Vagina (tissue), 2 donors: Measurements from ENCODE around the gene PPP2R2C. TPM values are rescaled to one million over a fixed set of nuclear protein-coding genes. Genes with fewer than 3 reads are reported as not detected.

Experiments
- DNase-seq, 2 donors: peaks; one replicate each; pipeline ENCODE4 v3.0.0-alpha.2; 2017; ENCODE audit errors: extremely low spot score in 2 of 2
- H3K27ac ChIP-seq: fragments of 200-600 bp; sonication (generic); one replicate; pipeline ENCODE4 v1.5.1; 2019
- H3K27me3 ChIP-seq: fragments of 200-600 bp; sonication (generic); one replicate; pipeline ENCODE4 v1.5.1; 2019
- H3K36me3 ChIP-seq, 2 donors: fragments of 200-600 bp; sonication (generic); one replicate each; pipeline ENCODE4 v1.5.1; 2017 to 2019
- H3K4me1 ChIP-seq: fragments of 200-600 bp; sonication (generic); one replicate; pipeline ENCODE4 v1.5.1; 2019
- H3K4me3 ChIP-seq, 2 donors: fragments of 200-600 bp; sonication (generic); 1 replicate in 1 of 2; 2 replicates in 1 of 2; pipeline ENCODE4 v1.5.1; 2016 to 2019
- H3K9me3 ChIP-seq: fragments of 200-600 bp; sonication (generic); one replicate; pipeline ENCODE4 v1.5.1; 2019
- POLR2A ChIP-seq, 2 donors: fragments of 450-650 bp; IDR thresholded peaks; one replicate each; pipeline ENCODE4 v1.6.1; 2017; ENCODE audit warnings: antibody characterized with exemption in 2 of 2, mild to moderate bottlenecking in 2 of 2, moderate library complexity in 2 of 2
- POLR2AphosphoS5 ChIP-seq, 2 donors: sonication (generic); formaldehyde crosslinking; IDR thresholded peaks; one replicate each; pipeline ENCODE4 v1.9.0; 2017; ENCODE audit warnings: antibody characterized with exemption in 2 of 2, mild to moderate bottlenecking in 2 of 2, low read depth in 1 of 2; ENCODE audit not compliant: insufficient read depth in 1 of 2
- intact Hi-C: fragments of 100-400 bp; cut with DNase I; formaldehyde crosslinking; loops from one replicate; pipeline ENCODE4 v1.15.1; 2023
- total RNA-seq: library from RNA; depleted of rRNA; stranded (reverse); fragments of >200 nt; gene quantifications from one replicate; pipeline ENCODE4 v1.2.3, GENCODE V29; 2016
- TF ChIP-seq, protein P1 (sequence below), 3 experiments: fragments of 450-650 bp in 2 of 3; fragments of 200-600 bp in 1 of 3; sonication (generic) in 1 of 3; IDR thresholded peaks; one replicate each; pipeline ENCODE4 v1.5.1; 2017 to 2019; ENCODE audit warnings: antibody characterized with exemption in 3 of 3, mild to moderate bottlenecking in 2 of 3, moderate library complexity in 2 of 3

Gene PPP2R2C
- total RNA-seq, 1 donor from 2014 or later = 17.2 TPM

DNA sequence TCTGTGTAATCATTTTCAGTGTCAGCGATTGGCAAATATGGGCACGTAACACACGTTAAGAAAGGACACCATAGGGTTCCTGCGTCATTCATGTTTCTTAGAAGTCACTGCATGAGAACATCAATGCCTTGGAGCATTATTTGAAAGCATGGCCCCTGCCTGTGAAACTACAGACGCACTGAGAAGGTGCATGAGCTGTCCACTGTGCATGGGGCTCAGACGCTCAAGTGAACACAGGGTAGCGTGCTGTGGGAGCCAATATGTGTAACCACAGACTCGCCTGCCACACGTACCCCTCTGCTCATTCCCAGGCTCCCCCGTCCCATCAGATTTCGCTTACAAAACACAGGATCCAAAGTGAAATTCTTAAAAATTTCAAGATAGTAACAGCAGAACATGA lies 6.5 kb downstream of the PPP2R2C start:
- peak in 1 of 2 donors; percentile 60 for DNase-seq
- no peak for TF ChIP-seq POLR2AphosphoS5 (IDR thresholded peaks at IDR 0.05; ENCODE audit: insufficient read depth in 1 of 2, low read depth in 1 of 2)
- TF ChIP-seq POLR2A (IDR thresholded peaks at IDR 0.05) = no peak
- H3K9me3 ChIP-seq = no peaks in the 10 kb centered on the region
- no peak overlapping the region for H3K4me3 ChIP-seq
- no peaks in the 10 kb centered on the region for H3K27me3 ChIP-seq
- H3K4me1 ChIP-seq = peaks cover 11% of the 10 kb centered on the region
- intact Hi-C loops = no loop called here
- no peak overlapping the region for H3K27ac ChIP-seq
- H3K36me3 ChIP-seq = no peaks in the 10 kb centered on the region

DNA sequence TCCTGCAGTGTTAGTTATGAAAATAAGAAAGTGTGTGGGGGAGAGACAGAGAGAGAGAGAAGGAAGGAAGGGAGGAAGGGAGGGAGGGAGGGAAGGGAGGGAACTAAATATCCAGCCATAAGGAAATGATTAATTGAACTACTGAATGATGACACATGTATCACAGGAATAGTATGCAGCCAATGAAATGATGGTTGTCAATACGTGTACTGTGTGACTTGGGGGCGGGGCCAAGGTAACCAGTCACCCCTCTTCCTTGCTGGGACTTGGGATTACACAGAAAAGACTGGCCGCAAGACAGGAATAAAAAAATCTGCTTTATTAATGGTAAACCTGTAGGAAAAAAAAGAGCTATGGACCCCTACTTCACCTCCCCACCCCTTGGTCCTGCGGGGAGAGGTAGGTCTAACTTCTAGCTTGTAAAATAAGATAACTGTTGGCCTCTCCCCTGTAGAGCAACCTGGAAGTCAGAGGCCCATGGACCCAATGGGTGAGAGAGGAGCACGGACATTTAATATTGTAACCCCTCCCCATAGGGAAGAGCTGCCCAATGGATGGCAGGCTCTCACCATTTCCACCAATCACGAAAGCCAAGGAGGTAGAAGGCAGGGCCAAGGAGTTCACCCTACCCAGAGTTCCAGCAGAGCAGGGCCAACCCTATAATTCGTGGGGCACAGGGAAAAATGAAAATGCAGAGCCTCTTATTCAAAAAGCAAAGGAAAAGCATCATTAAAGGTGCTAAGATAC lies 7.4 kb downstream of the PPP2R2C start:
- H3K36me3 ChIP-seq = no peaks in the 10 kb centered on the region
- TF ChIP-seq POLR2AphosphoS5 (IDR thresholded peaks at IDR 0.05; ENCODE audit: insufficient read depth in 1 of 2, low read depth in 1 of 2) (no peak), POLR2A (IDR thresholded peaks at IDR 0.05) (no peak)
- TF ChIP-seq, protein P1, sequence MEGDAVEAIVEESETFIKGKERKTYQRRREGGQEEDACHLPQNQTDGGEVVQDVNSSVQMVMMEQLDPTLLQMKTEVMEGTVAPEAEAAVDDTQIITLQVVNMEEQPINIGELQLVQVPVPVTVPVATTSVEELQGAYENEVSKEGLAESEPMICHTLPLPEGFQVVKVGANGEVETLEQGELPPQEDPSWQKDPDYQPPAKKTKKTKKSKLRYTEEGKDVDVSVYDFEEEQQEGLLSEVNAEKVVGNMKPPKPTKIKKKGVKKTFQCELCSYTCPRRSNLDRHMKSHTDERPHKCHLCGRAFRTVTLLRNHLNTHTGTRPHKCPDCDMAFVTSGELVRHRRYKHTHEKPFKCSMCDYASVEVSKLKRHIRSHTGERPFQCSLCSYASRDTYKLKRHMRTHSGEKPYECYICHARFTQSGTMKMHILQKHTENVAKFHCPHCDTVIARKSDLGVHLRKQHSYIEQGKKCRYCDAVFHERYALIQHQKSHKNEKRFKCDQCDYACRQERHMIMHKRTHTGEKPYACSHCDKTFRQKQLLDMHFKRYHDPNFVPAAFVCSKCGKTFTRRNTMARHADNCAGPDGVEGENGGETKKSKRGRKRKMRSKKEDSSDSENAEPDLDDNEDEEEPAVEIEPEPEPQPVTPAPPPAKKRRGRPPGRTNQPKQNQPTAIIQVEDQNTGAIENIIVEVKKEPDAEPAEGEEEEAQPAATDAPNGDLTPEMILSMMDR (IDR thresholded peaks at IDR 0.05) = no peak
- DNase-seq = peak; percentile 37 to 82
- intact Hi-C loops = no loop called here
- no peaks in the 10 kb centered on the region for H3K9me3 ChIP-seq
- no peak overlapping the region for H3K4me3 ChIP-seq
- peaks cover 3% of the 10 kb centered on the region for H3K4me1 ChIP-seq
- no peak overlapping the region for H3K27ac ChIP-seq
- no peaks in the 10 kb centered on the region for H3K27me3 ChIP-seq

DNA sequence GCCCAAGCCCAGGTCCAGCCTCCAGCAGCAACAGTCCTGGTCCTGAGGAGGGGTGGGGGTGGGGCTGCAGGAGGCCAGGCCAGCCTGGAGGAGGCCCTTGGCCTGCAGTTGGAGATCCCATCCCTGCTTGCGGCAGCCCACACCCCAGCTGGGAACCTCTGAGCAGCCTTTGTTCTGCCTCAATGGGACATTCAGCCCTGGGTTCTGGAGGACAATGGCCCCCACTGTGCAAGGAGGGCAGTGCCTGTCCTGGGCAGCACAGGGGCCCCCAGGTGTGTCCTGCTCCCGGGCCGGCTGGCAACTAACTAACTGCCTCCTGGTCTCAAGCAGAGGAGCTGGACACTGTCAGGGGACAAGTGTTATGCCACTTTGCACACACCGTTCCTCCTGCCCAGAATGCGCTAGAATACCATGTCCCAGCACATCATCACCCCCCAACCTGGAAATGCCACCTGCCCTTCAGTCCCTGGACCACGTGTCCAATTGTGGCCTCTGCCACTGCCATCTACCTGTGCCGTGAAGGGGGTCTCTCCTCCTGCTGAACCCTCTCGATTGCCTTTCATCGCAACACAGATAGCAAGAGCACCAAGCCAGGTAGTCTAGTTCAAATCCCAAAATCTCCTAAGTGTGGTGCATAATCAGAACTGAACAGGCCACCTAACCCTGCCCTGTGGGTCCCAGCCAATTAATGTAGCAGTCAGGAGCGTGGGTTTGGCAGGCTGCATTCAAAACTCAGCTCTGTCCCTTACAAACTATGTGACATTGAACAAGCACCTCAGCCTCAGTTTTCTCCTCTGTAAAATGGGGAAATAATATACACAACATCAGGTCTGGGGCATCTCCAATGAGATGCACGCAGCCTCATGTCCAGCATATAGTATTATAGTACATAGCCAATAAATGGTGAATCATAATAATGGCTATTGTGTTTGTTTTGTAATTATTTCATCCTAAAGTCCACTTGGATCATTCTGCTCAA lies 8.8 kb downstream of the PPP2R2C start:
- no peaks in the 10 kb centered on the region for H3K27me3 ChIP-seq
- intact Hi-C loops = no loop called here
- no peak overlapping the region for H3K4me3 ChIP-seq
- H3K36me3 ChIP-seq = no peaks in the 10 kb centered on the region
- H3K9me3 ChIP-seq = no peaks in the 10 kb centered on the region
- no peak overlapping the region for H3K27ac ChIP-seq
- DNase-seq = peak; percentile 58 to 82
- no peaks in the 10 kb centered on the region for H3K4me1 ChIP-seq
- TF ChIP-seq, protein P1 (IDR thresholded peaks at IDR 0.05) = no peak
- TF ChIP-seq POLR2AphosphoS5 (IDR thresholded peaks at IDR 0.05; ENCODE audit: insufficient read depth in 1 of 2, low read depth in 1 of 2) (no peak), POLR2A (IDR thresholded peaks at IDR 0.05) (no peak)

DNA sequence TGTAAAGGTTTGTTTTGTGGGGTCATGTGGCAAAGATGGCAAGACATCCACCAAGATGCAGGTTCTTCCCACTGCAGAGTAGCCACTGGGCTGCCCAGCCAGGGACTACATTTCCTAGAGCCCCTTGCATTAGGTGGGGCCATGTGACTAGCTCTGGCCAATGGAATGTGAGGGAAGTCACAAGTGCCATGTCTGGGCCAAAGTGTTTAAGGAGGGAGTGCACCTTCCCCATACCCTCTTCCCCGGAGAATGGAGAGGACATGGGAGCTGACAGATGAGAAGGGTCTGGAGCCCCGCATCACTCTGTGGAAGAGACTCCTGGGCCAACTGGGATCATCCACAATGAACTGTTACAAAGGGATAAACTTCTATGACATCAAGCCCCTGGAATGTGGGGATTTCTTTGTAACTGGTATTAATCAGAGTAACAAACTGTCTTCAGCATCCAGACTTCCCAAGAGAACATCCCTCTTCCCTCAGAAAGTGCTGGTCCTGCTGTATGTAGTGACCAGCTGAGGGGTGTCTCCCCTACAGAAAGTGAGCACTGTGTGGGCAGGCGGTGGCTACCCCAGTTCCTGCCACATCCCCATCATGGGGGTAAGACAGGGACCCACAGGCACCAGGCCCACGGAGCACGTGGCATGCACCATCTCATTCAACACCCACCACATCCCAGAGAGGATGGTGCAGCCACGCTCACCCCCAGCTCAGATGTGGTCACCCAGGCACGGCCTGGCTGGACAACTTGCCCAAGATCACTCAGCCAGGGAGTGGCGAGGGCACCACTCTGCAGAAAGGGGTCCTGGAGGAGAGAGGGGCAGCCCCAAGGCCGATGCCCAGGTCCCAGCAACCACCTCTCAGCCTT lies 10.9 kb downstream of the PPP2R2C start:
- H3K9me3 ChIP-seq = no peaks in the 10 kb centered on the region
- no peak overlapping the region for H3K4me3 ChIP-seq
- intact Hi-C loops = no loop called here
- TF ChIP-seq POLR2A (IDR thresholded peaks at IDR 0.05) (no peak), POLR2AphosphoS5 (IDR thresholded peaks at IDR 0.05; ENCODE audit: insufficient read depth in 1 of 2, low read depth in 1 of 2) (no peak)
- TF ChIP-seq, protein P1 (IDR thresholded peaks at IDR 0.05) = no peak
- DNase-seq = peak; percentile 37 to 93
- H3K4me1 ChIP-seq = no peaks in the 10 kb centered on the region
- H3K27me3 ChIP-seq = no peaks in the 10 kb centered on the region
- H3K36me3 ChIP-seq = no peaks in the 10 kb centered on the region
- no peak overlapping the region for H3K27ac ChIP-seq

DNA sequence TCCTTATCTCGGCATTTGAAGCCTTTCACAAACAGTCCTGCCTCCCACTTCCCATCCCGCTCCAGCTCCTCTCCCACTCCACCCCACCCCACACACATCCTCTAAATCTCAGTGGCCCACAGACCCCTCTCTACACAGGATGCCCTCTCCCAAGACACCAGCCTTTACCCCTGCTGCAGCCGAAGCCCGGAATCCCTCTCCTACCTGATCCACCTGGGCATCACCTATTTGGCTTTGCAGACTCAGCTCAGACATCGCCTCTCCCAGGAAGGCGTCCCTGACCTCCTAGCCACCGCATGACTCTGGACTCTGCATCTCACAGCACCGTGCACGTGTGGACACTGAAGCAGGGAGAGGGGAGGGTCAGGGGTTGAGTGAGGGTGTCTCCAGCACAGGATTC lies 11.5 kb downstream of the PPP2R2C start:
- H3K4me3 ChIP-seq = no peak overlapping the region
- H3K9me3 ChIP-seq = no peaks in the 10 kb centered on the region
- TF ChIP-seq POLR2AphosphoS5 (IDR thresholded peaks at IDR 0.05; ENCODE audit: insufficient read depth in 1 of 2, low read depth in 1 of 2) (no peak), POLR2A (IDR thresholded peaks at IDR 0.05) (no peak)
- TF ChIP-seq, protein P1 (IDR thresholded peaks at IDR 0.05) = no peak
- H3K27ac ChIP-seq = no peak overlapping the region
- intact Hi-C loops = no loop called here
- no peaks in the 10 kb centered on the region for H3K36me3 ChIP-seq
- no peaks in the 10 kb centered on the region for H3K27me3 ChIP-seq
- peak in 1 of 2 donors; percentile 81 for DNase-seq
- no peaks in the 10 kb centered on the region for H3K4me1 ChIP-seq
